Measurements from ENCODE around the gene RAB3C.

Gene RAB3C

DNA sequence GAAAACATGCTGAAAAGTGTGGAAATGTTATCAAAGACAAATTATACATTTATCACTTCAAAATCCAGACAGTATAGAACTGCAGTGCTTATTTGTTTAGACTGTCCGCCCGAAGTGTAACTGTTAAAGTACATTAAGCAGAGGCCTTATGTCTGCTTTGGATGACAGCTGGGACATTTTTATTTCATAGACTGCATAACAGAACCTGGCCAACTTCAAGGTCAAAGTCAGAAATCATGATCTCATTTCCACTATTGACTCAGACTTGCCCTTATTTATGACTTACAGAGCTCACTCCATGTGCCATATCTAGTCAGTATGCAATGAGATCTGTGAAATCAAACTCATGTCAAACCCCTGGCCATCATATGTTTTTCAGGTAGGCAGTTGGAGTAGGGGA lies 87.7 kb downstream of the RAB3C start (continued):
- TF ChIP-seq ZNF8 (CRISPR knock-in tag; IDR thresholded peaks at IDR 0.05) (no peak), TOX (CRISPR knock-in tag; IDR thresholded peaks at IDR 0.05; ENCODE audit: borderline replicate concordance) (no peak), CSDC2 (CRISPR knock-in tag; IDR thresholded peaks at IDR 0.05) (no peak), TCF4 (CRISPR knock-in tag; IDR thresholded peaks at IDR 0.05; ENCODE audit: borderline replicate concordance) (no peak), ARNTL (CRISPR knock-in tag; IDR thresholded peaks at IDR 0.05; ENCODE audit: borderline replicate concordance, low read depth) (no peak)

DNA sequence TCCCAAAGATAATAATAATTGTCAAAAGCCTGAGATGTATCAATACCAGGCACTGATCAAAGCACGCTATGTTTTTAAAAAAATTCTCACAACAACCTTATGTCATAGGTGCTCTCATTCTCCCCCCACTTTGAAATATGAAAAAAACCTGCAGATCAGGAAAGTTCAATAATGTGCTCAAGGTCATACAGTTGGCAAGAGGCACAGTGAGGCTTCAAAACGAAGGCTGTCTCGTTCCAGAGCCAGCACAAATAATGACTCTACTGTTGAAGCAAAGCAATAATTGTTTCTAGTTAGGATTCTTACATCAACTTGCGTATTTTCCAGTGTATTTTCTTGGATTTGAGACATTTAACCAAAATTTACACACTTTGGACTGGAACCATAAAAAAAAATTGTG lies 88.3 kb downstream of the RAB3C start:
- TF ChIP-seq, protein P1, sequence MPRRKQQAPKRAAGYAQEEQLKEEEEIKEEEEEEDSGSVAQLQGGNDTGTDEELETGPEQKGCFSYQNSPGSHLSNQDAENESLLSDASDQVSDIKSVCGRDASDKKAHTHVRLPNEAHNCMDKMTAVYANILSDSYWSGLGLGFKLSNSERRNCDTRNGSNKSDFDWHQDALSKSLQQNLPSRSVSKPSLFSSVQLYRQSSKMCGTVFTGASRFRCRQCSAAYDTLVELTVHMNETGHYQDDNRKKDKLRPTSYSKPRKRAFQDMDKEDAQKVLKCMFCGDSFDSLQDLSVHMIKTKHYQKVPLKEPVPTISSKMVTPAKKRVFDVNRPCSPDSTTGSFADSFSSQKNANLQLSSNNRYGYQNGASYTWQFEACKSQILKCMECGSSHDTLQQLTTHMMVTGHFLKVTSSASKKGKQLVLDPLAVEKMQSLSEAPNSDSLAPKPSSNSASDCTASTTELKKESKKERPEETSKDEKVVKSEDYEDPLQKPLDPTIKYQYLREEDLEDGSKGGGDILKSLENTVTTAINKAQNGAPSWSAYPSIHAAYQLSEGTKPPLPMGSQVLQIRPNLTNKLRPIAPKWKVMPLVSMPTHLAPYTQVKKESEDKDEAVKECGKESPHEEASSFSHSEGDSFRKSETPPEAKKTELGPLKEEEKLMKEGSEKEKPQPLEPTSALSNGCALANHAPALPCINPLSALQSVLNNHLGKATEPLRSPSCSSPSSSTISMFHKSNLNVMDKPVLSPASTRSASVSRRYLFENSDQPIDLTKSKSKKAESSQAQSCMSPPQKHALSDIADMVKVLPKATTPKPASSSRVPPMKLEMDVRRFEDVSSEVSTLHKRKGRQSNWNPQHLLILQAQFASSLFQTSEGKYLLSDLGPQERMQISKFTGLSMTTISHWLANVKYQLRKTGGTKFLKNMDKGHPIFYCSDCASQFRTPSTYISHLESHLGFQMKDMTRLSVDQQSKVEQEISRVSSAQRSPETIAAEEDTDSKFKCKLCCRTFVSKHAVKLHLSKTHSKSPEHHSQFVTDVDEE (CRISPR knock-in tag; IDR thresholded peaks at IDR 0.05) = no peak
- TF ChIP-seq ZNF565 (CRISPR knock-in tag; conservative IDR thresholded peaks at IDR 0.05; ENCODE audit: low read depth) (no peak), GLIS3 (CRISPR knock-in tag; IDR thresholded peaks at IDR 0.05) (no peak), ZC3H10 (CRISPR knock-in tag; IDR thresholded peaks at IDR 0.05) (no peak), ARNTL (CRISPR knock-in tag; IDR thresholded peaks at IDR 0.05; ENCODE audit: borderline replicate concordance, low read depth) (no peak), ZNF8 (CRISPR knock-in tag; IDR thresholded peaks at IDR 0.05) (no peak), OSR1 (CRISPR knock-in tag; IDR thresholded peaks at IDR 0.05) (no peak)
- TF ChIP-seq, protein P2, sequence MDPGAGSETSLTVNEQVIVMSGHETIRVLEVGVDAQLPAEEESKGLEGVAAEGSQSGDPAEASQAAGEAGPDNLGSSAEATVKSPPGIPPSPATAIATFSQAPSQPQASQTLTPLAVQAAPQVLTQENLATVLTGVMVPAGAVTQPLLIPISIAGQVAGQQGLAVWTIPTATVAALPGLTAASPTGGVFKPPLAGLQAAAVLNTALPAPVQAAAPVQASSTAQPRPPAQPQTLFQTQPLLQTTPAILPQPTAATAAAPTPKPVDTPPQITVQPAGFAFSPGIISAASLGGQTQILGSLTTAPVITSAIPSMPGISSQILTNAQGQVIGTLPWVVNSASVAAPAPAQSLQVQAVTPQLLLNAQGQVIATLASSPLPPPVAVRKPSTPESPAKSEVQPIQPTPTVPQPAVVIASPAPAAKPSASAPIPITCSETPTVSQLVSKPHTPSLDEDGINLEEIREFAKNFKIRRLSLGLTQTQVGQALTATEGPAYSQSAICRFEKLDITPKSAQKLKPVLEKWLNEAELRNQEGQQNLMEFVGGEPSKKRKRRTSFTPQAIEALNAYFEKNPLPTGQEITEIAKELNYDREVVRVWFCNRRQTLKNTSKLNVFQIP (CRISPR knock-in tag; IDR thresholded peaks at IDR 0.05; ENCODE audit: borderline replicate concordance, low read depth) = no peak
- no peak for ATAC-seq

DNA sequence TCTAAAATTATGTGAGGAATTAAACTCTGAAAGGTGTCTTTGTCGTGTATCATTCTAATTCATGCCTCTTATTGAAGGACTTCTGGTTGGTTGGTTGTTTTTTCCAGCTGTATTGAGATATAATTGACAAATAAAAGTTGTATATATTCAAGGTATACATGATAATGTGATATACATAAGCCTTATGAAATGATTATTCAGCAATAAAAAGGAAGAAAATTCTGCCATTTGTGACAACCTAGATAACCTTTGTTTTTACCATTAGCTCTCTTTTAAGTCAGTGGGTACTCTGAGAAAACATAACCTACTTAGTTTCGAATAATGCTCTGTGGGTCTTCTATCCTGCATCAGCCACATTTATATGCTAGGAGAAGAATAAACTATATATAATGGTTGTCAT lies 89.6 kb downstream of the RAB3C start:
- no peak for ATAC-seq
- TF ChIP-seq, protein P3, sequence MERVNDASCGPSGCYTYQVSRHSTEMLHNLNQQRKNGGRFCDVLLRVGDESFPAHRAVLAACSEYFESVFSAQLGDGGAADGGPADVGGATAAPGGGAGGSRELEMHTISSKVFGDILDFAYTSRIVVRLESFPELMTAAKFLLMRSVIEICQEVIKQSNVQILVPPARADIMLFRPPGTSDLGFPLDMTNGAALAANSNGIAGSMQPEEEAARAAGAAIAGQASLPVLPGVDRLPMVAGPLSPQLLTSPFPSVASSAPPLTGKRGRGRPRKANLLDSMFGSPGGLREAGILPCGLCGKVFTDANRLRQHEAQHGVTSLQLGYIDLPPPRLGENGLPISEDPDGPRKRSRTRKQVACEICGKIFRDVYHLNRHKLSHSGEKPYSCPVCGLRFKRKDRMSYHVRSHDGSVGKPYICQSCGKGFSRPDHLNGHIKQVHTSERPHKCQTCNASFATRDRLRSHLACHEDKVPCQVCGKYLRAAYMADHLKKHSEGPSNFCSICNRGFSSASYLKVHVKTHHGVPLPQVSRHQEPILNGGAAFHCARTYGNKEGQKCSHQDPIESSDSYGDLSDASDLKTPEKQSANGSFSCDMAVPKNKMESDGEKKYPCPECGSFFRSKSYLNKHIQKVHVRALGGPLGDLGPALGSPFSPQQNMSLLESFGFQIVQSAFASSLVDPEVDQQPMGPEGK (CRISPR knock-in tag; IDR thresholded peaks at IDR 0.05; ENCODE audit: borderline replicate concordance) = no peak
- TF ChIP-seq ZFP30 (CRISPR knock-in tag; IDR thresholded peaks at IDR 0.05) = no peak
- no peak for TF ChIP-seq TCF4 (CRISPR knock-in tag; IDR thresholded peaks at IDR 0.05; ENCODE audit: borderline replicate concordance)
- TF ChIP-seq PPARA (CRISPR knock-in tag; IDR thresholded peaks at IDR 0.05; ENCODE audit: borderline replicate concordance) = no peak
- no peak for TF ChIP-seq ZC3H10 (CRISPR knock-in tag; IDR thresholded peaks at IDR 0.05)
- no peak for TF ChIP-seq ESRRG (CRISPR knock-in tag; IDR thresholded peaks at IDR 0.05)
- TF ChIP-seq ZNF8 (CRISPR knock-in tag; IDR thresholded peaks at IDR 0.05) = no peak
- TF ChIP-seq, protein P2 (CRISPR knock-in tag; IDR thresholded peaks at IDR 0.05; ENCODE audit: borderline replicate concordance, low read depth) = no peak
- TF ChIP-seq SNAI2 (CRISPR knock-in tag; IDR thresholded peaks at IDR 0.05) = no peak
- TF ChIP-seq GLIS3 (CRISPR knock-in tag; IDR thresholded peaks at IDR 0.05) = no peak
- TF ChIP-seq ISL1 (CRISPR knock-in tag; IDR thresholded peaks at IDR 0.05) = no peak
- TF ChIP-seq ZNF565 (CRISPR knock-in tag; conservative IDR thresholded peaks at IDR 0.05; ENCODE audit: low read depth) = no peak
- TF ChIP-seq, protein P4, sequence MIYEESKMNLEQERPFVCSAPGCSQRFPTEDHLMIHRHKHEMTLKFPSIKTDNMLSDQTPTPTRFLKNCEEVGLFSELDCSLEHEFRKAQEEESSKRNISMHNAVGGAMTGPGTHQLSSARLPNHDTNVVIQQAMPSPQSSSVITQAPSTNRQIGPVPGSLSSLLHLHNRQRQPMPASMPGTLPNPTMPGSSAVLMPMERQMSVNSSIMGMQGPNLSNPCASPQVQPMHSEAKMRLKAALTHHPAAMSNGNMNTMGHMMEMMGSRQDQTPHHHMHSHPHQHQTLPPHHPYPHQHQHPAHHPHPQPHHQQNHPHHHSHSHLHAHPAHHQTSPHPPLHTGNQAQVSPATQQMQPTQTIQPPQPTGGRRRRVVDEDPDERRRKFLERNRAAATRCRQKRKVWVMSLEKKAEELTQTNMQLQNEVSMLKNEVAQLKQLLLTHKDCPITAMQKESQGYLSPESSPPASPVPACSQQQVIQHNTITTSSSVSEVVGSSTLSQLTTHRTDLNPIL (CRISPR knock-in tag; IDR thresholded peaks at IDR 0.05; ENCODE audit: low read depth) = no peak
- no peak for TF ChIP-seq ARNTL (CRISPR knock-in tag; IDR thresholded peaks at IDR 0.05; ENCODE audit: borderline replicate concordance, low read depth)
- TF ChIP-seq ZFP3 (CRISPR knock-in tag; IDR thresholded peaks at IDR 0.05) = no peak
- TF ChIP-seq TOX (CRISPR knock-in tag; IDR thresholded peaks at IDR 0.05; ENCODE audit: borderline replicate concordance) = no peak
- no peak for TF ChIP-seq CSDC2 (CRISPR knock-in tag; IDR thresholded peaks at IDR 0.05)
- TF ChIP-seq, protein P1 (CRISPR knock-in tag; IDR thresholded peaks at IDR 0.05) = no peak
- TF ChIP-seq RARB (CRISPR knock-in tag; IDR thresholded peaks at IDR 0.05) = no peak

Measured in SK-N-SH treated with all-trans-retinoic acid at 6 μM for 48 hours (cell line).